Ishikawa (cell line): ENCODE measurements around the gene RNU6-9.

Experiments used
- CEBPB ChIP-seq: IDR thresholded peaks from 2 replicates; pipeline ENCODE4 v1.6.1; 2012
- CREB1 ChIP-seq: IDR thresholded peaks from 2 replicates; pipeline ENCODE4 v1.6.1; 2012; ENCODE audit warnings: low read depth
- EGR1 ChIP-seq: IDR thresholded peaks from 2 replicates; pipeline ENCODE4 v1.6.1; 2012
- EP300 ChIP-seq: IDR thresholded peaks from 2 replicates; pipeline ENCODE4 v1.6.1; 2012; ENCODE audit warnings: borderline replicate concordance
- FOXM1 ChIP-seq: IDR thresholded peaks from 2 replicates; pipeline ENCODE4 v1.6.1; 2012; ENCODE audit warnings: low read depth, borderline replicate concordance
- MAX ChIP-seq: IDR thresholded peaks from 2 replicates; pipeline ENCODE4 v1.6.1; 2012
- NFIC ChIP-seq: IDR thresholded peaks from 2 replicates; pipeline ENCODE4 v1.6.1; 2012
- RAD21 ChIP-seq: IDR thresholded peaks from 2 replicates; pipeline ENCODE4 v1.6.1; 2012; ENCODE audit warnings: low read depth
- REST ChIP-seq: IDR thresholded peaks from 2 replicates; pipeline ENCODE4 v1.6.1; 2012; ENCODE audit warnings: low read depth, mild to moderate bottlenecking
- TAF1 ChIP-seq: IDR thresholded peaks from 2 replicates; pipeline ENCODE4 v1.6.1; 2012; ENCODE audit warnings: low read depth, mild to moderate bottlenecking
- TCF12 ChIP-seq: IDR thresholded peaks from 2 replicates; pipeline ENCODE4 v1.6.1; 2012; ENCODE audit warnings: low read depth
- TEAD4 ChIP-seq: IDR thresholded peaks from 2 replicates; pipeline ENCODE4 v1.6.1; 2012
- YY1 ChIP-seq: IDR thresholded peaks from 2 replicates; pipeline ENCODE4 v1.6.1; 2012; ENCODE audit warnings: low read depth
- ZBTB7A ChIP-seq: IDR thresholded peaks from 2 replicates; pipeline ENCODE4 v1.6.1; 2012; ENCODE audit warnings: low read depth
- TF ChIP-seq, protein P1 (sequence below): IDR thresholded peaks from 2 replicates; pipeline ENCODE4 v1.6.1; 2012

The RNU6-9 gene

DNA sequence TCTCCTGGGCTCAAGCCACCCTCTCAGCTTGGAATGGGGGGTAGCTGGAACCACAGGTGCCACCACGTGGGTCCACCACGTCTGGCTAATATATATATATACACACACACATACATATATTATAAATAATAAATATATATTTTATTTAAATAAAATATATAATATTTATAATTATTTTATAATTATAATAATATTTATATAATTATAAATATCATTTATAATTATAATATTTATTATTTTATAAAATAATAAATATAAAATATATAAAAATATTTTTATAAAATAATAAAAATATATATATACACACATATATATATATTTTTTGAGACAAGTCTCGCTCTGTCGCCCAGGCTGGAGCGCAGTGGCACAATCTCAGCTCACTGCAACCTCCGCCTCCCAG is 38.7 kb upstream of the RNU6-9 start:
- TF ChIP-seq YY1 = no peak
- TF ChIP-seq TAF1 = no peak
- TF ChIP-seq TEAD4 = no peak
- TF ChIP-seq REST = no peak
- TF ChIP-seq, protein P1, sequence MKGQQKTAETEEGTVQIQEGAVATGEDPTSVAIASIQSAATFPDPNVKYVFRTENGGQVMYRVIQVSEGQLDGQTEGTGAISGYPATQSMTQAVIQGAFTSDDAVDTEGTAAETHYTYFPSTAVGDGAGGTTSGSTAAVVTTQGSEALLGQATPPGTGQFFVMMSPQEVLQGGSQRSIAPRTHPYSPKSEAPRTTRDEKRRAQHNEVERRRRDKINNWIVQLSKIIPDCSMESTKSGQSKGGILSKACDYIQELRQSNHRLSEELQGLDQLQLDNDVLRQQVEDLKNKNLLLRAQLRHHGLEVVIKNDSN = no peak
- no peak for TF ChIP-seq EP300
- no peak for TF ChIP-seq CEBPB
- TF ChIP-seq CREB1 = no peak
- no peak for TF ChIP-seq FOXM1
- no peak for TF ChIP-seq EGR1
- TF ChIP-seq NFIC = no peak
- no peak for TF ChIP-seq MAX
- TF ChIP-seq ZBTB7A = no peak
- no peak for TF ChIP-seq TCF12
- no peak for TF ChIP-seq RAD21

DNA sequence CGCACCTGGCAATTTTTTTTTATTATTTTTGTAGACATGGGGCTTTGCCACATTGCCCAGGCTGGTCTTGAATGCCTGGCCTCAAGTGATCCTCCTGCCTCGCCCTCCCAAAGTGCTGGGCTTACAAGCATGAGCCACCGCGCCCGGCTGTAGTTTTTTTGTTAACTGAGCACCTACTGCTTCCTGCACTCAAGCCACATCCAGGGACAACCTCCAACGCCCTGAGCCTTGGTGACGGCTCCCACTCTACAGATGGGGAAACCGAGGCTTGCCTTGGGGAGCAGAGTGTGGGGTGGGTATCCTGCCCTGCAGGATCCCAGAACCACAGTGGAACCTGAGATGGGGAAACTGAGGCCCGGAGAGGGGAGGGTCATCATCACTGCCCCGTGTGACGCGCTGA is 38.1 kb upstream of the RNU6-9 start:
- no peak for TF ChIP-seq TEAD4
- TF ChIP-seq REST = no peak
- TF ChIP-seq MAX = no peak
- TF ChIP-seq CEBPB = no peak
- no peak for TF ChIP-seq TCF12
- no peak for TF ChIP-seq NFIC
- TF ChIP-seq CREB1 = no peak

DNA sequence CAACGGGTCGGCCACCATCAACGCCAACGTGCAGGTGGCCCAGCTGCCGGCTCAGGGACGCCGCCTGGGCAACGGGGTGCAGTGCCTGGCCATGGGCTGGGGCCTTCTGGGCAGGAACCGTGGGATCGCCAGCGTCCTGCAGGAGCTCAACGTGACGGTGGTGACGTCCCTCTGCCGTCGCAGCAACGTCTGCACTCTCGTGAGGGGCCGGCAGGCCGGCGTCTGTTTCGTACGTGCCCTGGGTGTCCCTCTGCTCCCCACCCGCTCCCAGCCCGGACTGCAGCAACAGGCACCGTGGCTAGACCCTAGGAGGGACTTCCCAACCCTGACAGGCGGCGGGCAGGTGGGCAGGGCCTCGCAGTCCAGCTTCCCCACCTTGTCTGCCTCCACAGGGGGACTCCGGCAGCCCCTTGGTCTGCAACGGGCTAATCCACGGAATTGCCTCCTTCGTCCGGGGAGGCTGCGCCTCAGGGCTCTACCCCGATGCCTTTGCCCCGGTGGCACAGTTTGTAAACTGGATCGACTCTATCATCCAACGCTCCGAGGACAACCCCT is 37.6 kb upstream of the RNU6-9 start:
- TF ChIP-seq TEAD4 (no peak), CEBPB (no peak), NFIC (no peak), EP300 (no peak), ZBTB7A (no peak), FOXM1 (no peak), TCF12 (no peak), TAF1 (no peak), CREB1 (no peak), REST (no peak), MAX (no peak), EGR1 (no peak), RAD21 (no peak)
- TF ChIP-seq, protein P1 = no peak

DNA sequence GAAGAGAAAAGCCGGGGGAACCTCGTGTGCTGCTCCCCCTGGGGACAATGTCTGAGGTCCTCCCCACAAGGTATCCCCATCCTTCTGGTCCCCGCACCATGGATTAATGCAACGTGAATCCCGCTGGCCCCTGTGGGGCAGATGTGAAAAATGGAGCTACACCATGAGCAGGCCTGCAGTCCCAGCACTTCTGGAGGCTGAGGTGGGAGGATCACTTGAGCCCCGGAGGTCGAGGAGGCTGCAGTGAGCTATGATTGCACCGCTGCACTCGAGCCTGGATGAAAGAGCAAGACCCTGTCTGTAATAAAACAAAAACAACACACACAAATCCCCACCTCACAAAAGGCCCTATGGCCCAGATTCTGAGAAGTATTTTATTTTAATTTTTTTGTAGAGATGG is 35.0 kb upstream of the RNU6-9 start:
- no peak for TF ChIP-seq REST
- no peak for TF ChIP-seq FOXM1
- TF ChIP-seq TCF12 = no peak
- no peak for TF ChIP-seq MAX
- no peak for TF ChIP-seq TEAD4
- no peak for TF ChIP-seq TAF1
- no peak for TF ChIP-seq CREB1
- no peak for TF ChIP-seq RAD21
- TF ChIP-seq EP300 = no peak
- TF ChIP-seq, protein P1 = no peak
- no peak for TF ChIP-seq YY1
- TF ChIP-seq ZBTB7A = no peak
- TF ChIP-seq EGR1 = no peak
- no peak for TF ChIP-seq NFIC
- no peak for TF ChIP-seq CEBPB
